B cell (primary cell): Measurements from ENCODE around the gene SYT17.

Experiments used
- EZH2 ChIP-seq: IDR thresholded peaks from 2 replicates; pipeline ENCODE4 v1.6.1; 2012; ENCODE audit warnings: borderline replicate concordance, low read depth, mild to moderate bottlenecking, moderate library complexity, low read length; ENCODE audit not compliant: insufficient read depth, poor library complexity, severe bottlenecking
- TF ChIP-seq, protein P1 (sequence below): fragments of 200-600 bp; IDR thresholded peaks from one replicate; pipeline ENCODE4 v1.8.0; 2022; ENCODE audit warnings: antibody characterized with exemption, mild to moderate bottlenecking

GRCh38 chr16:19227643-19228042, 59.6 kb downstream of the SYT17 start:
- no peak for TF ChIP-seq EZH2
- TF ChIP-seq, protein P1, sequence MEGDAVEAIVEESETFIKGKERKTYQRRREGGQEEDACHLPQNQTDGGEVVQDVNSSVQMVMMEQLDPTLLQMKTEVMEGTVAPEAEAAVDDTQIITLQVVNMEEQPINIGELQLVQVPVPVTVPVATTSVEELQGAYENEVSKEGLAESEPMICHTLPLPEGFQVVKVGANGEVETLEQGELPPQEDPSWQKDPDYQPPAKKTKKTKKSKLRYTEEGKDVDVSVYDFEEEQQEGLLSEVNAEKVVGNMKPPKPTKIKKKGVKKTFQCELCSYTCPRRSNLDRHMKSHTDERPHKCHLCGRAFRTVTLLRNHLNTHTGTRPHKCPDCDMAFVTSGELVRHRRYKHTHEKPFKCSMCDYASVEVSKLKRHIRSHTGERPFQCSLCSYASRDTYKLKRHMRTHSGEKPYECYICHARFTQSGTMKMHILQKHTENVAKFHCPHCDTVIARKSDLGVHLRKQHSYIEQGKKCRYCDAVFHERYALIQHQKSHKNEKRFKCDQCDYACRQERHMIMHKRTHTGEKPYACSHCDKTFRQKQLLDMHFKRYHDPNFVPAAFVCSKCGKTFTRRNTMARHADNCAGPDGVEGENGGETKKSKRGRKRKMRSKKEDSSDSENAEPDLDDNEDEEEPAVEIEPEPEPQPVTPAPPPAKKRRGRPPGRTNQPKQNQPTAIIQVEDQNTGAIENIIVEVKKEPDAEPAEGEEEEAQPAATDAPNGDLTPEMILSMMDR, result no peak
